ENCODE results near the gene ESRRB. TPM values are rescaled to one million over a fixed set of nuclear protein-coding genes. Genes with fewer than 3 reads are reported as not detected.

ESRRB gene
- total RNA-seq, 8 experiments from 2014 or later = 0.10 to 3.3 (median 1.1) TPM

DNA sequence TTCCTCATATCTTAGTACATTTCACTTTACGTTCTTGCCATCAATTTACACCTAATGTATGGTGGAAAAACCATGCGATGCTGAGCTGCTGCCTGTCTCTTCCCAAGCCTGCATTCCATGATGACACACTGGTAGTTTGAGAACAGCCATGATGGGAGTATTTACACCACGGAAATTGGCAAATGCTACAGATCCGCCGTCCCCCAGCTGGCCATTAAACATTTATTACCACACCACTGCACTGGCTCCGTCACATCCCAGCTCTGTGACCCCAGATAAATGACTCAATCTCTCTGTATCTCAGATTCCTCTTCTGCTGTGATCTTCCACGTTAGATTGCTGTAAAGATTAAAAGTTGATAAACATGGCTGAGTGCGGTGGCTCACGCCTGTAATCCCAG, 13.9 kb downstream of the ESRRB start:
- 53 to 100% (median 87%) methylated on average over 2 to 9 of the region's 9 CpGs; no CpG with 5 or more reads in 5 of the 10 experiments for WGBS, 10 experiments
- Histone ChIP-seq H3K27ac (no peak overlapping the region), H3K4me3 (no peak overlapping the region), H3K4me1 (replicated peaks in 1 of 2) (peaks cover 5 to 6% of the 10 kb centered on the region in 2 donors)
- ATAC-seq (replicated peaks in 6 of 8) = no peak
- in situ Hi-C loops (cut with MboI; ENCODE audit: low pct_unique_long_range_greater_than_20kb in 2 of 9, low sequenced_read_pairs in 9 of 9, unreplicated experiment in 9 of 9) = loop anchor here in 3 of 9 experiments (25.0 kb wide), 2 partner anchors 247 to 328 kb away; no protein-coding TSS in a partner anchor

- H3K27ac ChIP-seq = no peak overlapping the region
- in situ Hi-C loops (cut with MboI; ENCODE audit: low pct_unique_long_range_greater_than_20kb in 2 of 9, low sequenced_read_pairs in 9 of 9, unreplicated experiment in 9 of 9) = loop anchor here in 3 of 9 experiments (25.0 kb wide), 2 partner anchors 247 to 328 kb away; no protein-coding TSS in a partner anchor
- 20 to 100% (median 95%) methylated on average over 1 to 5 of the region's 7 CpGs for WGBS, 10 experiments
- H3K4me1 ChIP-seq (replicated peaks in 1 of 2) = peaks cover 0 to 11% of the 10 kb centered on the region in 2 donors
- H3K4me3 ChIP-seq = no peak overlapping the region
- ATAC-seq (replicated peaks in 6 of 8) = no peak
Measured at GRCh38 chr14:76390621-76391020, 14.7 kb downstream of the ESRRB start.

DNA sequence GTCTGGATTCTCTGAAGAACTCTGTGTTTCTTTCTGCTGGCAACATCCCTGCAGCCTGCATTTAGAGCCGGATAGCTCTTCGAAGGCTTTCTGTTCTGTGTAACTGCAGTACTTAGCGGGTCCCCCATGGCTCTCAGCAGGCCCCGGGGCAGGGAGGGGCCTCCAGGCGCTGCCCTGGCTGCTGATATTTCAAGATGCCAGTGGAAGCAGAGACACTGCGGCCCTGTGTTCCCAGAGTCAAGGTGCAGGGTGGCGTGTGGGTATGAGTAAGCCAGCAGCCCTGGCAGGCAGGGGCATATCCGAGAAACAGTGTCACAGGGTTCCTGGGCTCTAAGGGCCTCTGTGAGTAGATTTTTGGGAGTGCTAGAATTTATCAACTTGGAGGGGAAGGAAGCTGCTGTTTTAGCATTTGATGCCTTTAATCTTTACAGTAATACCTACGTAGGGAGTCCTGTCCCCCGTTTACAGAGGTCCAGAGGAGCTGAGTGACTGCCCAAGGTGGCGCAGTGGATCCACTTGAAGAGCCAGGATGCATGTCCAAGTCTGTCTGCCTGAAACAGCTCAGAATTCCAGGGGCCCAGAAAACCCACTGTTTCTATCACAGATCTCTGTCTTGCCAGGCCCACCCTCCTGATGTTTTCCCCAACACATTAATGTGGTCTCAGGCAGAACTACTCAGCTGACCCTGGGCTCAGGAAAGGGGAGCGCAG, 16.2 kb downstream of the ESRRB start:
- Histone ChIP-seq H3K4me1 (replicated peaks in 1 of 2) (peaks cover 5 to 11% of the 10 kb centered on the region in 2 donors), H3K4me3 (no peak overlapping the region), H3K27ac (no peak overlapping the region)
- 37 to 100% (median 66%) methylated on average over 1 to 11 of the region's 12 CpGs; no CpG with 5 or more reads in 2 of the 10 experiments for WGBS, 10 experiments
- in situ Hi-C loops (cut with MboI; ENCODE audit: low pct_unique_long_range_greater_than_20kb in 2 of 9, low sequenced_read_pairs in 9 of 9, unreplicated experiment in 9 of 9) = loop anchor here in 3 of 9 experiments (25.0 kb wide), 2 partner anchors 245 to 330 kb away; no protein-coding TSS in a partner anchor
- peak in 2 of 8 experiments; percentile 20 to 47 for ATAC-seq (replicated peaks in 6 of 8)

GRCh38 chr14:76394569-76394968, 18.6 kb downstream of the ESRRB start:
- 43 to 100% (median 58%) methylated on average over 2 to 4 of the region's 5 CpGs; no CpG with 5 or more reads in 7 of the 10 experiments for WGBS, 10 experiments
- no peak overlapping the region for H3K27ac ChIP-seq
- ATAC-seq (replicated peaks in 6 of 8) = no peak
- H3K4me1 ChIP-seq (replicated peaks in 1 of 2) = peaks cover 8% of the 10 kb centered on the region in 2 donors
- in situ Hi-C loops (cut with MboI; ENCODE audit: low pct_unique_long_range_greater_than_20kb in 2 of 9, low sequenced_read_pairs in 9 of 9, unreplicated experiment in 9 of 9) = loop anchor here in 3 of 9 experiments (25.0 kb wide), 2 partner anchors 243 to 332 kb away; no protein-coding TSS in a partner anchor
- H3K4me3 ChIP-seq = no peak overlapping the region

GRCh38 chr14:76395161-76395560, 19.2 kb downstream of the ESRRB start:
- Histone ChIP-seq H3K4me1 (replicated peaks in 1 of 2) (peaks cover 8% of the 10 kb centered on the region in 2 donors), H3K27ac (no peak overlapping the region), H3K4me3 (no peak overlapping the region)
- no peak for ATAC-seq (replicated peaks in 6 of 8)
- in situ Hi-C loops (cut with MboI; ENCODE audit: low pct_unique_long_range_greater_than_20kb in 2 of 9, low sequenced_read_pairs in 9 of 9, unreplicated experiment in 9 of 9) = loop anchor here in 3 of 9 experiments (25.0 kb wide), 2 partner anchors 242 to 333 kb away; no protein-coding TSS in a partner anchor
- 88 to 100% methylated on average over 3 of the region's 8 CpGs; no CpG with 5 or more reads in 8 of the 10 experiments for WGBS, 10 experiments

- in situ Hi-C loops (cut with MboI; ENCODE audit: low pct_unique_long_range_greater_than_20kb in 2 of 9, low sequenced_read_pairs in 9 of 9, unreplicated experiment in 9 of 9) = loop anchor here in 3 of 9 experiments (25.0 kb wide), 2 partner anchors 241 to 334 kb away; no protein-coding TSS in a partner anchor
Measured at GRCh38 chr14:76396714-76397187, 20.8 kb downstream of the ESRRB start.

DNA sequence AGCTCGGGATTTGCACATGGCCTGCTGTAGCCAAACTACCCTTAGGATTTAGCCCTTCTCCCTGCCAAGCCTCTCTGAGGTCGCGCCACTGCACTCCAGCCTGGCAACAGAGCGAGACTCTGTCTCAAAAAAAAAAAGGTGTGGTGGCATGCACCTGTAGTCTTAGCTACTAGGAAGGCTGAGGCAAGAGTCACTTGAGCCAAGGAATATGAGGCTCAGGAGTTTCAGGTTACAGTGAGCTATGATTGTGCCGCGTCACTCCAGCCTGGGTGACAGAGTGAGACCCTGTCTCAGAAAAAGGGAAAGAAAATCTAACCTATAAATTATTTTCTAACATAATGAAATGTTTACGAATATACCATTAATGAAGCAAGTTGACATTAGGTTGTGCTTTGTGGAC, 29.7 kb downstream of the ESRRB start:
- no peak for ATAC-seq (replicated peaks in 6 of 8)
- Histone ChIP-seq H3K4me3 (no peak overlapping the region), H3K4me1 (replicated peaks in 1 of 2) (peaks cover 0 to 5% of the 10 kb centered on the region in 2 donors), H3K27ac (no peak overlapping the region)
- in situ Hi-C loops (cut with MboI; ENCODE audit: low pct_unique_long_range_greater_than_20kb in 2 of 9, low sequenced_read_pairs in 9 of 9, unreplicated experiment in 9 of 9) = no loop called here
- 0 to 100% (median 92%) methylated on average over 1 to 7 of the region's 7 CpGs for WGBS, 10 experiments

More at GRCh38 chr14:76396714-76397187, 20.8 kb downstream of the ESRRB start:
- 7 to 100% (median 60%) methylated on average over 1 to 8 of the region's 19 CpGs; no CpG with 5 or more reads in 2 of the 10 experiments for WGBS, 10 experiments
- Histone ChIP-seq H3K4me3 (no peak overlapping the region), H3K4me1 (replicated peaks in 1 of 2) (peaks cover 8 to 12% of the 10 kb centered on the region in 2 donors), H3K27ac (no peak overlapping the region)
- peak in 3 of 8 experiments; percentile 41 to 56 (median 52) for ATAC-seq (replicated peaks in 6 of 8)

DNA sequence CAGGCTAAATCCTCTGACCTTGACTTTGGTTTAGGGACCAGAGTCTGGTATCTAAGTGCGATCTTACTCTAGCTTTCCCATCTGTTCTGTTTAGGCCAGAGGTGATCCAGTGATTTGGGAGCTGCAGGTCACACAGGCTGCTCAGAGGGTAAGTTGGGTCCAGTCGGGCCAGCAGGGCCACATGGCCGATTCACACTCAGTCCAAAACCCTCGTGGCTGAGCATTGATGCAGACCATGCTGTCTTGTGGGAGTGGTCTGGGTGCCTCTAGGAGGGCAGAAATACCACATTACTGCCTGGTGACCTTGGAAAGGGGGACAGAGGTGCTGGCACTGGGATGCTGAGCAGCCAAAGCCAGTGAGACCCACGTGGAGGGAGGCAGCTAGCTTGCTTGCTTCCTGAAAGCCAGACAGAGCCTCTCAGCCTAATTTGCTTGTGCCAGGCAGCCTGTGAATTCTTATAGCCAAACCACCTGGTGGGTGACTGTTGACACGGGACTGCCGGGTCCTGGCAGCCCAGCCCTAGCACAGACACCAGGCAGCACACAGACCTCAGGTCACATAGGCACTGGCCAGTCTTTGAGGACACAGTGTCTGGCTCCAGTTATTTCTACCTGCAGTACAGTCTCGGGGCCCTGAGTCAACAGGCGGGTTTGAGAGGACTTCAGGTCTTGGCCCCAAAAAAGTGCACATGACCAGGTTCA, 31.7 kb downstream of the ESRRB start:
- 46 to 100% (median 83%) methylated on average over 1 to 7 of the region's 9 CpGs; no CpG with 5 or more reads in 4 of the 10 experiments for WGBS, 10 experiments
- in situ Hi-C loops (cut with MboI; ENCODE audit: low pct_unique_long_range_greater_than_20kb in 2 of 9, low sequenced_read_pairs in 9 of 9, unreplicated experiment in 9 of 9) = no loop called here

GRCh38 chr14:76408877-76409276, 32.9 kb downstream of the ESRRB start:
- Histone ChIP-seq H3K27ac (no peak overlapping the region), H3K4me3 (no peak overlapping the region), H3K4me1 (replicated peaks in 1 of 2) (peaks cover 0 to 6% of the 10 kb centered on the region in 2 donors)
- no peak for ATAC-seq (replicated peaks in 6 of 8)
- 0 to 100% (median 100%) methylated on average over 1 of the region's 1 CpG; no CpG with 5 or more reads in 5 of the 10 experiments for WGBS, 10 experiments
- in situ Hi-C loops (cut with MboI; ENCODE audit: low pct_unique_long_range_greater_than_20kb in 2 of 9, low sequenced_read_pairs in 9 of 9, unreplicated experiment in 9 of 9) = no loop called here

More for the DNA sequence above, 31.7 kb downstream of the ESRRB start:
- Histone ChIP-seq H3K27ac (no peak overlapping the region), H3K4me1 (replicated peaks in 1 of 2) (no peaks in the 10 kb centered on the region), H3K4me3 (no peak overlapping the region)
- no peak for ATAC-seq (replicated peaks in 6 of 8)

DNA sequence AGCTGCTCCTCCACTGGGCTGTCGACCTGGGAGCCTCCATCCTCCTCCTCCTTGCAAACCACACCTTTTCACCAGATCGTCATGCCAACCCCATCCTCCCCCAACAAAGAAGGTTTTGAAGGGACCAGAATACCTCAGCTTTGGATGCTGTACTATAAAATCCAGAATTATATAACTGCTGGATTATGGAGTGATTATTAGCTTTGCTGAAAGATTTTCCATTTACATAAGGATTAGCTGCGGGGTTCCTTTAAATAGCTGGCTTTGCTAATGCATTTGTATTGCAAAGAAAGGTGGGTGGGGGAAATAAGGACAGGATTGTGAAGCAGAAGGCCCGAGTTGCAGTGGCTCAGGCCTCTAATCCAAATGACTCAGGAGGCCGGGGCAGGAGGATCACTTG, 36.6 kb downstream of the ESRRB start:
- Histone ChIP-seq H3K27ac (no peak overlapping the region), H3K4me3 (no peak overlapping the region), H3K4me1 (replicated peaks in 1 of 2) (peaks cover 0 to 6% of the 10 kb centered on the region in 2 donors)
- in situ Hi-C loops (cut with MboI; ENCODE audit: low pct_unique_long_range_greater_than_20kb in 2 of 9, low sequenced_read_pairs in 9 of 9, unreplicated experiment in 9 of 9) = no loop called here
- WGBS, 10 experiments = 0 to 80% (median 16%) methylated on average over 1 to 5 of the region's 5 CpGs; no CpG with 5 or more reads in 1 of the 10 experiments
- peak in 1 of 8 experiments; percentile 18 for ATAC-seq (replicated peaks in 6 of 8)

DNA sequence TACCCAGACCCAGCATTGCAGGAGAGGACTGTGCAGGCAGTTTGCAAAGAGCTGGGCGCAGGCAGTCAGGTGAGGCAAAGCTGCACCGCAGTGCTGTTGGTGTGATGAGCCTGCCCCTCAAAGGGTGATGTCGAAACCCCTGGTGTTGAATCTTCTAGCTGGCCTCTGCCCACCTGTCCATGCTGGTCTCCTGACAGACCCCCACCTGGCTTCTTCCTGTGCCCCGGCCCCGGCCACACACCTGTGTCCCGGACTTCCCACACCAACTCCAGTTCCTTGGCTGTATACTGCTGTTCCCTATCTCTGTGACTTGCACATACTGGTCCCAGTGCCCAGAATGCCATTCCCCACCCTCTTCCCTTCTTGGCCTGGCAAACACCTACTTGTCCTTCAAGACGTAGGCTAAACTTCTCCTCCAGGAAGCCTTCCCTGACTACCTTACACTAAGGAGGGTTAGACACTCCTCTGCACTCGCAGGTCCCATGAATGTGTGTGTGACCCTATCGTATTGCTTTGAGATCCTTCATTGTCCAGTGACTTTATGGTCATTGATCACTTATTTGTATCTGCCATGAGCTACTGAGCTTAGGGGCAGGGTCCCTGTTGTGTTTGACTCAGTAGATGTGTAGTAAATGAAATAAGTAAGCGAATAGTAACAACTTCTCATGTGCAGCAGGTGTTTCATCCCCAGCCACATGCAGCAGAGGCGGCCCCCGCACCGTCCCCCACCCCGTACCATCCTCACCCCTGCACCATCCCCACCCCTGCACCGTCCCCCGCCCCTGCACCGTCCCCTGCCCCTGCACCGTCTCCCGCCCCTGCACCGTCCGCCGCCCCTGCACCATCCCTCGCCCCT, 37.4 kb downstream of the ESRRB start:
- H3K27ac ChIP-seq = no peak overlapping the region
- 55 to 100% (median 89%) methylated on average over 1 to 6 of the region's 23 CpGs; no CpG with 5 or more reads in 4 of the 10 experiments for WGBS, 10 experiments
- peak in 2 of 8 experiments; percentile 30 to 43 for ATAC-seq (replicated peaks in 6 of 8)

More for the DNA sequence above, 37.4 kb downstream of the ESRRB start:
- in situ Hi-C loops (cut with MboI; ENCODE audit: low pct_unique_long_range_greater_than_20kb in 2 of 9, low sequenced_read_pairs in 9 of 9, unreplicated experiment in 9 of 9) = no loop called here
- peaks cover 0 to 6% of the 10 kb centered on the region in 2 donors for H3K4me1 ChIP-seq (replicated peaks in 1 of 2)
- H3K4me3 ChIP-seq = no peak overlapping the region

Data from motor neuron (in vitro differentiated cells).